NCI-H146 (cell line): ENCODE results near the gene KLF1.
"Not testable (repeated sequence)": the region's sequence is repeated elsewhere in the genome, so short reads cannot be mapped to it uniquely, and the experiment has no call there.

Experiments
- DNase-seq: peaks from one replicate; lab custom pipeline; 2025; lab: John Stamatoyannopoulos, UW

KLF1 gene

DNA sequence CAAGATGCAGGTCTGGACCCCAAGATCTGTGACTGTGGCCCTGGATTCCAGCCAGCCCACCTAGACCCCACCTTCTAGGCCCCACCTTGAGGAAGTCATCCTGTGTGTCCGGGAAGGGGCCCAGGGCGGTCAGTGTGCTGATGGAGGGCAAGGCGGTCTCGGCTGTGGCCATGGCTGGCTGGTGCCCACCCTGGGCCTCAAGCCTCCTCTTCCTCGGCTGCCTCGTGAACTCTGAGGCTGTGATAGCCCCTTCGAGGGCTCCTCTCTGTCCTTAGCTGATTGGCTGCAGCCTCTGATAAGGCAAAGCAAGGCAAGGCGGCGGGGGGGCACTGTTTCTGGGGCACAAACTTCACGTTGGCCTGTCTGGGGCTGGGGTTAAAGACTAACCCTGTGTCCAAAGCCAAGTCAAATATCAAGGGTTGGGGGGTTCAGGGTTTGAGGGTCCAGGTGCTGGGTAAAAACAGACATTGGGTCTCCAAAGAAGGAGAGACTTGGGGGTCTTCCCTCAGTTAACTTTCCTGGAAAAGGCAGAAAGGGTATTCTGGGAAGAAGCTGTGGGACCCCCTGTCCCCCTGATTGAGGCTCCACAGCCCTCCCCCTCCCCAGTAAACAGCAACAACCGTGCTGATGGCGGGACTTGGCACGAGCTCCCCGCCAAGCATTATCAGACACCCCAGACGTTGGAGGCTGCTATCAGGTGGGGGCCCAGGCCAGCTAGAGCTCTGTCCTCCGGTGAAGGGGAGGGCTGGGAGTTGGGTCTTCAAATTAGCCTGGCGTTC is at the start of gene KLF1:
Gene KLF1 (minus strand): TSS at position 233 of the 779 bp plus-strand sequence. CDS start 61 bp downstream, at position 172.
- DNase-seq, result no peak

DNA sequence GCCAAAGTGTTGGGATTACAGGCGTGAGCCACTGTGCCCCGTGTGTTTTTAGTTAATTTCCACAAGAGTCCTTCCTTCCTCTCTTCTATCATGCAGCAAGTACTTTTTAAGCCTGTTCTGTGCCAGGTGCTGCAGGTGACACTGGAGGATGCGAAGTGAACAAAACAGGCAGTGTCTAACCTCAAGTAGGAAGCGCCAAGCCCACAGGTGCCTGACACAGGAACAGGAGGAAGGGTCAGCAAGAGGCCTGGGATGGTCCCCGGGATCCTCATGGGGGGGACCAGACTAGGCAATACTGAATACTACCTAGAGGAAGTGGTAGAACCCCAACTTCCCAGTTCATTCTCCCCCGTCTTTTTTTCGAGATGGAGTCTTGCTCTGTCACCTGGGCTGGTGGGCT is 49.6 kb upstream of the KLF1 start:
- DNase-seq, result no peak

- no peak for DNase-seq
Measured at GRCh38 chr19:12935071-12935470, 48.1 kb upstream of the KLF1 start.

DNA sequence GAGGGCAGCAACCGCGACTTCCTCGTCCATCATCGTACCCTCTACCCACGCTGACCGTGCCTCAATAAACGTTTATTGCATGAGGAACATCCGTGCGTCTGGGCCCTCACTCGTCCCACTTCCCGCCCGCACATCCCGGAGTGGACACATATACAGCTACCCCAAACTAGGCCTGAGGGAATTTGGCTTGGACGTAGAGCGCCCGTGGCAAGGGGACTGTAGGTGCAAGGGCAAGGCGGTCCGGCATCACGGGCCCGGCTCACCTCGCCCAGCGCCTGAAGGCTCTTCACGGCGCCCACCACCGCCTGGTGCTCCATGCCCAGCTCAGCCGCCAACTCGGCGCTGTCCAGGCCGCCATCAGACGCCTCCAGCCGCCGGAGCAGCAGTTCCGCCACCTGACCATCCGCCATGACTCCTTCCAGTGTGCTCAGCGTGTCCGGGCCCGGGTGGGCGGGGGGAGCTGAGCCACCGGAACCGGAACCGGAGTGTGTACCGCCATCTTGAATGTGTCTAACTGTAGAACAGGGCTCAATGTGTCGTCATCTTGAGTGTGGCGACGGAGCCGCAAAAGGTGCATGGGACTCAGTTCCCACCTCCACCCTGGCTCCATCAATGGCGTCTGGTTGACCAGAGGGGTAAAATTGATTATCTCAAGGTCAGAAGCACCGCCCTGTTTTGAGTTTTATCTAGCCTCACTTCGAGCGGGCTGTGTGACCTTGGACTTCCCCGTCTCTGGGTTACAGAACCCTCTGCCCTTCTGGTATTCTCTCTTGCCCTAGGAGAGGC is 46.5 kb upstream of the KLF1 start, which contains the start of gene FARSA:
Gene FARSA (minus strand): TSS at position 425 of the 786 bp plus-strand sequence. CDS start 15 bp downstream, at position 410.
- DNase-seq, result peak; percentile 97

DNA sequence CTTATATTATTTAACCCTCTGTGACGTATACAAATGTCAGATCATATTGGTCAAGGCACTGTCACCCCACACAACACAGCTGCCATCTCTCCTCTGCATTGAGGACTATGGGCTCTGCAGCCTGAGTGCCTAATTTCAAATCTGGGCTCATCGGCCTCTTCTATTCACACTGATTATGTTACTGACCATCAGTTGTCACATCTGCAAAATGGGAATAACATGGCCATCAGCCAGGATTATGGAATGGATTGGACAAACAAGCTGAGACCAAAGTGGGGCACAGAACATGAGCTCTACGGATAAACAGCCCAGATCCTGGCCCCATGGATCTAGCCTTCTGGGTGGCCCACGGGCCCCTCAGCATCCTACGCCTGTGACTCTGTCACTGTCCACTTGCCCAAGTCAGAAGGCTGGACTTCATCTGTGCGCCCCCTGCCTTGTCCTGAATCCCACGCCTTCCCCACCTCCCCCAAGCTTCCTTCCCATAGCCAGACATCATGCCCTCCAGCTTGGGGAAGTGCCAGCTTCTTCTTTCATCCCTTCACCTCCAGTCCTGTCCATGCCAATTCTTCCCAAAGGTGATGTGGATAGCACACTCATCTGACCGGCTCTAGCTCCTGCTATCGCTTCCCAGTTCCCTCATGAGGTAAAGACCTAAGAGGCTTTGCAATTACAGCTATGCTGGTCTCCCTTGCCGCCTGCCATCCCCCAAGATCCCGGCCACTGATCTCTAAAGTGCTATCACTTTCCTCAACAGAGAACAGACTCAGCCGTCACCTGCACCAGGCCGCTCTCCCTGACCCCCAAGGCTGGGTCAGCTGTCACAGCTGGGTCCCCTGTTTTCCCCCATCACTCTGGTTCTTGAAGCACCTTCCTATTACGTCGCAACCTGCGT is 45.6 kb upstream of the KLF1 start:
- DNase-seq, result no peak

GRCh38 chr19:12930002-12930645 is 43.1 kb upstream of the KLF1 start:
- no peak for DNase-seq

- DNase-seq, result no peak
Measured at GRCh38 chr19:12924621-12925310, 37.8 kb upstream of the KLF1 start.

DNA sequence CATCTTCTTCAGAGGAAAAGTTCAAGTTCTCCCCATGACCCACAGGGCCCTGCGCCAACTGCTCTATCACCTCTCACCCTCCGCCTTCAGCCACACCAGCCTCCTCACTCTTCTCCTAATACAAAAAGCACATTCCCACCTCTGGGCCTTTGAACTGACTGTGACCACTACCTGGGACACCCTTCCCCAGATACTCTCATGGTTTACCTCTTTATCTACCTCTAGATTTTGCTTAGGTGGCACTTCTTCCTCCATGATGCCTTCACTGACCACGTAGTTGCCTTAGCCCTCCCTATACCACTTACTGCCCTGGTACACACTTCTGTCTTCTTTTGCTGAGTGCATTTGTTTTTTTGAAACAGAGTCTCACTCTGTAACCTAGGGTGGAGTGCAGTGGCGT is 36.0 kb upstream of the KLF1 start:
- DNase-seq, result no peak

DNA sequence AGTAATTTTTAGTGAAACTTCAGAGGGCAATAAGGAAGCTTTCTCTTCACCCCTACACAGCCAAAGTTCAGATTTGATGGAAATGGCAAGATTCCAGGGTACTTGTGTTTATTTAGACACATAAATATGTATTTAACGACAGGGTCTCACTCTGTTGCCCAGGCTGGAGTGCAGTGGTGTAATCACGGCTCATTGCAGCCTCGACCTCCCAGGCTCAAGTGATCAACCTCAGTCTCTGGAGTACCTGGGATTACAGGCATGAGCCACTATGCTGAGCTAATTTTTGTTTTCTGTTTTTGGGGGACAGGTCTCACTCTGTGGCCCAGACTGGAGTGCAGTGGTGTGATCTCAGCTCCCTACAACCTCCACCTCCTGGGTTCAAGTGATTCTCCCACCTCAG is 34.0 kb upstream of the KLF1 start:
- DNase-seq, result no peak

GRCh38 chr19:12918253-12918652 is 31.3 kb upstream of the KLF1 start:
- no peak for DNase-seq

DNA sequence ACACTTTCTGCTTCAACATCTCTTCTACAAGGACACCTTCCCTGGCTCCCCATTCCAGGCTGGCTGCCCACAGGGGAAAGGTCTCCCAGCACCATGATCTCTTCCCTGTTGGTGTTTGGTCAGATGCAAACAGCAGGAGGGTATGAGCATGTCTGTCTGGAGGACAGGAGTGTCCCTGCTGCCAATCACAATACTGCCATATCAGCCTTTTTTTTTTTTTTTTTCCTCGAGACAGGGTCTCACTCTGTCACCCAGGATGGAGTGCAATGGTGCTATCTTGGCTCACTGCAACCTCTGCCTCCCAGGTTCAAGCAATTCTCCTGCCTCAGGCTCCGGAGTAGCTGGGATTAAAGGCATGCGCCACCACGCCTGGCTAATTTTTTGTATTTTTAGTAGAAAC is 28.9 kb upstream of the KLF1 start:
- DNase-seq, result not testable (repeated sequence)

DNA sequence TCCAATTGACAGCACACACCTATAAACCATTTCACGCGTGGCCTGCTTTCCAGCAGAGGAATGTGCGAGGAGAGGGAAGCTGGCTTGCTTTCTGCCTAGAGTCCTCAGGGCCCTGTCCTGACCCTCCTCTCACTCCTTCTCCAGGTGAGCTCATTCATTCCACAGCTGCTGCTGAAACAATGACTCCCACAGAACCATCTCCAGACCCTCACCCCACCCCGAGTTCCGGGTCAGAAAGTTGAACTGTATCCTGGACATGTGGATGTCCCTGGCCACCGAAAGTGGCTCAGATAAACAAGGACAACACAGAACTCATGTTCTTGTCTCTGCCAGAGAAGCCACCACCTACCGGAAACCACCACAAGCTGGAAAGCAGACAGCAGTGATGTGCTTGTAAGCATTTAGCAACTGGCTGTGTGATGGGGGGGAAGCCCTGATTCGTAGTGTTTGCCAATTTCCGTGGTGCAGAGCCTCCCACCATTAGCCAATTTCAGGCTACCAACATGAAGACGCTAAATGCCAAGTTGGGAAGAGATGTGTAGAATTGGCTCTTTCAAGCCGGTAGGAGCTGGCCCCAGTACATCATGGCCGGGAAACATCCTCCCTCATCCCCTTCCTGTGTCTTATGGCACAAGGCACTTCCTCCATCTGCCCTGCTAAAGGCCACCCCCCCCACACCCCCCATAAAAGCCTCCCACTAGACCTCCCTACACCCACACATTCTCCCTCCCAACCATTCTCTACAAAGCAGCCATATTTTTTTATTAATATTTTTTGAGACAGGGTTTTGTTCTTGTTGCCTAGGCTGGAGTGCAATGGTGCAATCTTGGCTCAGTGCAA is 27.1 kb upstream of the KLF1 start:
- peak; percentile 43 for DNase-seq

DNA sequence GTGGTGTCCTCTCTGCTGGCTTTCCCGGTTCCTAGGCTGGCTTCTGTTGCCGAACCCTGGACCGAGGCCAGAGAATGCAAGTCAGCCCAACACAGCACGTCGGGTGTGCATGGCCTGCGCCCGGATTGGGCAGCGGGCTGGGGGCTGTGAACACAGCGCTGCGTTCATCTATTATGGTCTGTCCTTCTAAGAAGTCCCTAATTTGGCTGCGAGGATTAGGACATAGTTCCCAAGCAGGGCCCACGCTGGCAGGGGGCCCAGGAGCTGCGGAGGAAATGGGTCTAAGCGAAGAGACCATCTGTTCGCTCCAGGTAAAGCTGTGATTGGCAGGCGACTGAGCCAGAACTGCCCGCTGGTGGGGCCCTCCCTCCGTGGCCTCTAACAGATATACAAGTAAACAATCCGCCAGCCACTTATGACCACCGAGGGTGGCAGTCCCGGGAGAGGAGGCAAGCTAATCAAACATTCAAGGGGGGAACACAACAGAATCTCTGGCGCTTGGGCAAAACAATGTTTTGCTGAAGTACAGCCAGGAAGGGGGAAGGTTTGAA is 26.1 kb upstream of the KLF1 start:
- DNase-seq, result peak; percentile 99

GRCh38 chr19:12912571-12912970 is 25.6 kb upstream of the KLF1 start:
- peak; percentile 99 for DNase-seq

DNA sequence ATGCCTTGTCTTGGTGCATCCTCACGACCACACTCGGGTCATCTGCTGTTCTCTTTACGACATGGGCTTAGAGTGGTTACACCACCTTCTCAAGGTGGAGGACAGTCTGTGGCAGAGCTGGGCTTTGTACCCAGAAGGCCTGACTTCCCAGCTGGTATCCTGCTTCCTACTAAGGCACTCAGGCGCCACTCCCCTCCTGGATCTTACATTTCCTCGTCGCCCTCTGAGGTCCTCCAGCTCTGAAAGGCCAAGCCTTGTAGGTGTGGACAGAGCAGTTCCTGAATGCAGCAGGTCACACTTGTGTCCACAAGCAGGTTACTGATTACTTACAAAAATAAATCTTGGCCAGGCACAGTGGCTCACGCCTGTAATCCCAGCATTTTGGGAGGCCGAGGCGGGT is 20.2 kb upstream of the KLF1 start:
- DNase-seq, result no peak

DNA sequence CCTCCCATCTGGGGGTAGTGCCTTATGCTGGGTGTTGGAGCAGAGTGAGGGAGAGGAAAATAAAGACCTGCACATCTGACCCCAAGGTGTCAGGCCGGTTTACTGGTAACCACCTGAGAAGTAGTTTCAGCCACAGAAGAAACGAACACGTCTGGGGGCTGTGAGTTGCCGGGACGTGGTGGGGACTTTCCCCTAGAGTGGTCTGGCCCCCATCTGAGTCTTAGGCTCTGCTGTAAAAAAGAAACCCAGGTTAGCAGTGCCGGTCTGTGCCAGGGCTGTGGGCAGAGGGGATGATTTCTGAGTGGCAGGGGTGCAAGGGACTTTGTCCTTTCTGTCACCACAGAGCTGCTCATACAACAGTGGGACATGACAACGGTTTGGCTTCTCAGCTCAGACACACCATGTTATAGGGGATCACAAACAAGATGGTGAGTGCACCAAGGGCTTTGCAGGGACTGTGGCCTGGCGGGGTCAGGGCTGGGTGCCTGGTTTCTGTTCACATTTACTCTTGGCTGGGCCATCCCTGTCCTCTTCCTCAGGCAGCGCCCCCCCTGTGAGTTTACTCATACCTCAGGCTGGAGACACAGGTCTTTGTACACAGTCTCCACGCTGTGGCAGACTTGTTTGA is 13.0 kb upstream of the KLF1 start:
- DNase-seq, result no peak

DNA sequence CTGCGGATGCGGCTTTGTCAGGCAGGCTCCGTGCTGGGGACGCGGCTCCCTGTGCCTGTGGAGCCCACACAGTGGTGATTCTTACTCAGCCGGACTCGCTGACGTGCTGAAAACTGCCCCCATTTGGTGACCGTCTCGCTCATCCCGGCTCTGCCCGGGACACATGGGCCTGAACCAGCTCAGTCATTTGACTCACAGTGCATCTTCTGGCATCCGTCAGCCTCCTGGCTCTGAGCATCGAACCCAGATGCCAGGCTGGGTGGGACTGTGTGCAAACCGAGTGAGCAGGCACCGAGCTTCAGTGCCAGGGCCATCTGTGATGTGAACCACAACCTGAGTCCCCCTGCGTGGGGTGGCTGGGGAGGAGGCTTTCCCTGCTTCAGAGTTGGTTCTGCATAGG is 9.5 kb upstream of the KLF1 start:
- DNase-seq, result no peak

- DNase-seq, result no peak
Measured at GRCh38 chr19:12893582-12893981, 6.6 kb upstream of the KLF1 start.

DNA sequence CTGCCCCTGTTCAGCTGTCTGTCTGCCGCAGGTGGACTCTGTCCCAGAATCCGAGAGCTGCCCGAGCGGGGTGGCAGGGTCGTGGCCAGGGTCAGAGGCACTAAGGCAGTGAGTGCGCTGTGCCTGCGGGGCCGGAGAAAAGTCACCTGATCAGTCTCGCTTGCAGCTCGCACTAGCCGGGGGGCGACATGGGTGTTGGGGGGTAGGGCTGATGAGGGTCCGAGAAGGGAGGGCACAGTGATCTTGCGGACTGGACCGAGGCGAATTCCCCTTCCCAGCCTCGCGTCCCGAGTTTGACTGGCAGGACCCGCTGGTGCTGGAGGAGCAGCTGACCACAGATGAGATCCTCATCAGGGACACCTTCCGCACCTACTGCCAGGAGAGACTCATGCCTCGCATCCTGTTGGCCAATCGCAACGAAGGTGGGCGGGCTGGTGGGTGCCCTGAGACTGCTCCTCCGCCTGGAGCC is 4.6 kb upstream of the KLF1 start:
- no peak for DNase-seq
